Measurements from ENCODE around the gene ASTN2. TPM values are rescaled to one million over a fixed set of nuclear protein-coding genes. Genes with fewer than 3 reads are reported as not detected.

ASTN2 gene
- total and polyA plus RNA-seq, 2 donors (not counting 3 experiments of a cell fraction or from before 2014, with no cell fraction given): 1.0 to 1.9 TPM

DNA sequence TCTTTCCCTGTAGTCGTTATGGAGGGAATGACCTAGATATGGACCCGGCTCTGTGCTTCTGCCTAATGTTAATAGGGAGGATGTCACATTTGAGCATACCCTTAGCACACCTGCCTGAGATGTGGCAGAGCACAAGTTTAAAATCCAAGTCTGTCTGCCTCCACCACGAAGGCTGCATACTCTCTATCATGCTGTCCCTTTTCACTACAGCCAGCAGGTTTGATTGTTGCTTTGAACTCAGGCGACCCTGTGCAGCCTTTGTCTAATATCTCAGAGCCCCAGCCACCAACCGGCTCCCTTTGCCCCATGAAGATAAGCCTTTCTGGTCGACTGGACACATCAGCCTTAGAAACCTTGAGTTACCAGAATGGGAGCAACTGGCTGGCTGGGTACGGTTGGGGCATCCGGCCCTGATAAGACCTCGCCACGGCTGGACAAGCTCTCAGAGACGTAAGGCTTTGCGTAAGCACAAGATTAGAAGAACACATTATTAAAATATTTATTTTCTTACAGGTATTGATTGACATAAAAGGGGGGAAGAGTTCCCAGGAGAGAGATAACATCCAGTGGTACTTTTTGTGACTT, 949.8 kb downstream of the ASTN2 start:
- Histone ChIP-seq H3K9ac (replicated peaks; ENCODE audit: extremely low read depth, insufficient read depth, low read length) (no peak overlapping the region), H3K4me3 (replicated peaks in 1 of 3; ENCODE audit: insufficient read depth in 1 of 3, low read depth in 1 of 3, low read length in 3 of 3) (no peak overlapping the region), H4K20me1 (replicated peaks; ENCODE audit: control insufficient read depth, extremely low read depth, insufficient read depth, low read length) (no peaks in the 10 kb centered on the region), H3K9me3 (replicated peaks; ENCODE audit: control insufficient read depth, insufficient read depth, low read length) (no peaks in the 10 kb centered on the region), H3K4me2 (ENCODE audit: insufficient read depth, low read length) (no peak overlapping the region), H3K27me3 (ENCODE audit: control insufficient read depth in 2 of 2, insufficient read depth in 2 of 2, low read length in 2 of 2) (no peaks in the 10 kb centered on the region), H3K27ac (ENCODE audit: insufficient read depth, low read depth, low read length) (no peak overlapping the region), H3K4me1 (ENCODE audit: control insufficient read depth, extremely low read depth, insufficient read depth, low read length) (no peaks in the 10 kb centered on the region), H3K36me3 (ENCODE audit: control insufficient read depth in 2 of 2, extremely low read depth in 1 of 2, insufficient read depth in 2 of 2, low read length in 2 of 2) (no peaks in the 10 kb centered on the region), H3K79me2 (ENCODE audit: control insufficient read depth, insufficient read depth, low read length) (no peaks in the 10 kb centered on the region), H2AFZ (ENCODE audit: low read depth, low read length) (no peak overlapping the region), H3K9me1 (replicated peaks; ENCODE audit: control insufficient read depth, extremely low read depth, insufficient read depth, low read length) (no peaks in the 10 kb centered on the region)
- ChIA-PET POLR2A (no interaction called here), CTCF (no interaction called here)
- TF ChIP-seq POLR2A (IDR thresholded peaks at IDR 0.05; ENCODE audit: low read depth, low read length): no peak
- TF ChIP-seq GATA2 (IDR thresholded peaks at IDR 0.05; ENCODE audit: insufficient read depth, insufficient read length, low read depth, low read length): no peak
- TF ChIP-seq FOS (IDR thresholded peaks at IDR 0.05; ENCODE audit: borderline replicate concordance, insufficient read depth, low read length): no peak
- TF ChIP-seq, protein P1, sequence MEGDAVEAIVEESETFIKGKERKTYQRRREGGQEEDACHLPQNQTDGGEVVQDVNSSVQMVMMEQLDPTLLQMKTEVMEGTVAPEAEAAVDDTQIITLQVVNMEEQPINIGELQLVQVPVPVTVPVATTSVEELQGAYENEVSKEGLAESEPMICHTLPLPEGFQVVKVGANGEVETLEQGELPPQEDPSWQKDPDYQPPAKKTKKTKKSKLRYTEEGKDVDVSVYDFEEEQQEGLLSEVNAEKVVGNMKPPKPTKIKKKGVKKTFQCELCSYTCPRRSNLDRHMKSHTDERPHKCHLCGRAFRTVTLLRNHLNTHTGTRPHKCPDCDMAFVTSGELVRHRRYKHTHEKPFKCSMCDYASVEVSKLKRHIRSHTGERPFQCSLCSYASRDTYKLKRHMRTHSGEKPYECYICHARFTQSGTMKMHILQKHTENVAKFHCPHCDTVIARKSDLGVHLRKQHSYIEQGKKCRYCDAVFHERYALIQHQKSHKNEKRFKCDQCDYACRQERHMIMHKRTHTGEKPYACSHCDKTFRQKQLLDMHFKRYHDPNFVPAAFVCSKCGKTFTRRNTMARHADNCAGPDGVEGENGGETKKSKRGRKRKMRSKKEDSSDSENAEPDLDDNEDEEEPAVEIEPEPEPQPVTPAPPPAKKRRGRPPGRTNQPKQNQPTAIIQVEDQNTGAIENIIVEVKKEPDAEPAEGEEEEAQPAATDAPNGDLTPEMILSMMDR (IDR thresholded peaks at IDR 0.05; ENCODE audit: extremely low read depth in 1 of 2, insufficient read depth in 1 of 2, low read depth in 1 of 2, low read length in 2 of 2): no peak
- TF ChIP-seq JUN (IDR thresholded peaks at IDR 0.05; ENCODE audit: borderline replicate concordance, insufficient read depth, insufficient read length, low read depth): no peak
- TF ChIP-seq MYC (IDR thresholded peaks at IDR 0.05; ENCODE audit: low read depth, low read length): no peak
- no peak for TF ChIP-seq EZH2 (IDR thresholded peaks at IDR 0.05; ENCODE audit: borderline replicate concordance, low read depth, low read length, severe bottlenecking)
- TF ChIP-seq, protein P2, sequence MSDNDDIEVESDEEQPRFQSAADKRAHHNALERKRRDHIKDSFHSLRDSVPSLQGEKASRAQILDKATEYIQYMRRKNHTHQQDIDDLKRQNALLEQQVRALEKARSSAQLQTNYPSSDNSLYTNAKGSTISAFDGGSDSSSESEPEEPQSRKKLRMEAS (IDR thresholded peaks at IDR 0.05; ENCODE audit: insufficient read depth, insufficient read length): no peak
- TF ChIP-seq POLR2AphosphoS5 (IDR thresholded peaks at IDR 0.05; ENCODE audit: insufficient read depth, low read depth, low read length): no peak
- intact Hi-C loops (cut with micrococcal nuclease): no loop called here
- FAIRE-seq (no peak), DNase-seq (ENCODE audit: low read depth, low spot score) (no peak)
- dilution Hi-C loops (cut with MboI; ENCODE audit: extremely low pct_ligation_motif_present, low sequenced_read_pairs): no loop called here
- no TSS peak for BruUV-seq (replicated peaks)

Measured in endothelial cell of umbilical vein (primary cell).